ENCODE data around the gene STAB2.
"Not testable (repeated sequence)": the region's sequence is repeated elsewhere in the genome, so short reads cannot be mapped to it uniquely, and the experiment has no call there.

The STAB2 gene

GRCh38 chr12:103647267-103647666 lies 60.2 kb downstream of the STAB2 start:
- no peak for DNase-seq (ENCODE audit: low read depth in 3 of 3)

GRCh38 chr12:103652808-103653207 lies 65.7 kb downstream of the STAB2 start:
- no peak for DNase-seq (ENCODE audit: low read depth in 3 of 3)

GRCh38 chr12:103653568-103654173 lies 66.6 kb downstream of the STAB2 start:
- not testable (repeated sequence) for DNase-seq (ENCODE audit: low read depth in 3 of 3)

DNA sequence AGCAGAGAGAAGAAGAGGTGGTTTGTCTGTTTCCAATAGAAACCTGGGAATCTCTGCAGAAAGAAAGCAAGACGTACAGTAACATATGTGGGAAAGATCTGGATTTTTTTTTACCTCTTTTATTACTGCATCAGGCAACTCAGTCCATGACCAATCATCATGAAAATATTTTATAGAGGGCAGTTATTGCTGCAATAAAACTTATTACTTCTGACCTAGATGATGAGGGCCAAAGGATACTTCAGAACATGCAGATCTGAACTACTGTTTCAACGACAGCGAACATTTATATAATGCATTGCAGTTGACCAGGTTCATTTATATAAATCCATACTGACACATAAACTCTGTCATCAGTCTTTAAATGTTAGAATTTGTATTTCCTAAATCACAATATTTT lies 67.7 kb downstream of the STAB2 start:
- DNase-seq (ENCODE audit: low read depth in 3 of 3): no peak

DNA sequence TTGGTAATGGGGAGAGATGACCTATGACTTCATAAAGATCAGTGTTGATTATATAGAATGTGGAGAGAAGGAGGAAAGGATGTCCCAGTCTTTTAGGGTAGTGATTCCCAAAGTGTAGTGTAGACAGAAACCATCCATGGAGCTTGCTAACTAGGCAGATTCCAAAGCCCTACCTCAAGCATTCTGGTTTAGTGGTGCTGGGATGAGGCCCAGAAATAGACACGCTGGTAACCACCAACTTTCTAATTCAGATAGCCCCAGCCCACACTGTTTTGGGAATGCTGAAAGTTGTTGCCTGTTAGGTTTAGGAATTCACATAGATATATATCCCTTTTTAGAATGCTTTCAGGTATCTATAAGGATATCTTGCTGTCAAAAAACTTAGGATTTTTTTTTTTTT lies 69.2 kb downstream of the STAB2 start:
- DNase-seq (ENCODE audit: low read depth in 3 of 3): no peak

GRCh38 chr12:103657331-103657730 lies 70.3 kb downstream of the STAB2 start:
- DNase-seq (ENCODE audit: low read depth in 3 of 3): no peak

DNA sequence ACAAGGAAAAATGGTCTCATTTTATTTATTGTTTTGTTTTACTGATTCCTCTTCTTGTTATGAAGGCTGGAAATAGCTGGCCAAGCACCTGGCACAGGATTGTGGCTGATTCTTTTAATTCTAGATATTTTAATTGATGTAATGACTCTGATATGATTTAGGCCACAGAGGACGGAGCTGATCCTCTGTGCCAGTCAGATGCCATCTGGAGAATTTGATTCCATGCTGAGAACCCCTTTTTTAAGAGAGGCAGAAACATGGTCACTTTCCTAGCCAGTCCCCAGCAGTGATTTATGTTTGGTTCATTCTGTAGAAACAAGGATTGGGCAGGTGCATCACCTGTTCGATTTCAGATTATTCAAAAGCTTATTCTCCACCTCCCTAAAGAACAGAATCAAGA lies 77.6 kb downstream of the STAB2 start:
- DNase-seq (ENCODE audit: low read depth in 3 of 3): no peak

- no peak for DNase-seq (ENCODE audit: low read depth in 3 of 3)
Measured at GRCh38 chr12:103665971-103666370, 78.9 kb downstream of the STAB2 start.

- no peak for DNase-seq (ENCODE audit: low read depth in 3 of 3)
Measured at GRCh38 chr12:103667125-103667524, 80.1 kb downstream of the STAB2 start.

GRCh38 chr12:103668520-103668919 lies 81.4 kb downstream of the STAB2 start:
- no peak for DNase-seq (ENCODE audit: low read depth in 3 of 3)

- no peak for DNase-seq (ENCODE audit: low read depth in 3 of 3)
Measured at GRCh38 chr12:103671367-103671766, 84.3 kb downstream of the STAB2 start.

GRCh38 chr12:103672401-103673119 lies 85.5 kb downstream of the STAB2 start:
- no peak for DNase-seq (ENCODE audit: low read depth in 3 of 3)

DNA sequence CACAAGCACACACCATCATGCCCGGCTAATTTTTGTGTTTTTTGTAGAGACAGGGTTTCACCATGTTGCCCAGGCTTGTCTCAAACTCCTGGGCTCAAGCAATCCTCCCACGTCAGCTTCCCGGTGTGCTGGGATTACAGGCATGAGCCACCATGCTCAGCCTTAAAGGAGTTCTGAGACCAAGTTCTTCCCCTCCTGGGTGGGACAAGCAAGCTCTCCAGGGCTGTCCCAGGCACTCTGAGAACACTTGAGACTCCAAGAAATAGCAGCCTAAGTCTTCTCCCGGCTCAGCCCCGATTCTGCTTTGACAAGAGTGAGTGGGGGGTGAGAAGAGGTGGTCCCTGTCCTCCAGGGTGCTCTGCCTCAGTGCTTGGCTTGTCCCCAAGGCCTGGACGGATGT lies 86.4 kb downstream of the STAB2 start:
- DNase-seq (ENCODE audit: low read depth in 3 of 3): no peak

GRCh38 chr12:103673891-103674375 lies 86.9 kb downstream of the STAB2 start:
- DNase-seq (ENCODE audit: low read depth in 3 of 3): no peak

DNA sequence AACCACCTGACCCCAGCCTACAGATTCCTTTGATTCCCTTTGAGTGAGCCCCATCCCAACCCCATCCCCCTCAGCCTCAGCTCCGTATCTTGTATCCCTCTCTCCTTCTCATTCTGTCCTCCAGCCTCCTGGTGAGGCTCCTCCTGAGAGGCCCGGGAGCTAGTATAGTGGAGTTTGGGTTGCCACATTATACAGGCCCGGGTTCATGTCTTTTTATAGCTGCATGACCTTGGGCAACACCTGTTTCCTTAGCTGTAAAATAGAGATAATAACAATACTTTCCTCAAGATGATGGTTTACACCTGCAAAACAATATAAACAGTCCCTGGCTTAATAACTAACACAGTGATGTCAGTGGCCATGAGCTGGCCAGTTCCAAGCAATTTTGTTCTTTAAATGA lies 89.8 kb downstream of the STAB2 start:
- DNase-seq (ENCODE audit: low read depth in 3 of 3): no peak

DNA sequence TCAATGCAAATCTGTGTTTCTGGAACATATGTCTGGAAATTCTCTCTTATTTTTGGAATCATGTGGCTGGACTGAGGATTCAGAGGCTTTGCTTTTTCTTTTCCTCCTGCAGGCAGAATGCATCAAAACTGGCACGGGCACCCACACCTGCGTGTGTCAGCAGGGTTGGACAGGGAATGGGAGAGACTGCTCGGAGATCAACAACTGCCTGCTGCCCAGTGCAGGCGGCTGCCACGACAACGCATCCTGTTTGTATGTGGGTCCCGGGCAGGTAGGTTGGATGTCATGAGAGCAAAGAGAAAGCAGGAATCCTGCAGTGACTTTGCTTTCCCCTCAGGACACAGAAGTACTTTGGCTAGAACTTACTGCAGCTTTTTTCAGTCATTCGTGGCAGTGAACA lies 90.3 kb downstream of the STAB2 start:
- no peak for DNase-seq (ENCODE audit: low read depth in 3 of 3)

- no peak for DNase-seq (ENCODE audit: low read depth in 3 of 3)
Measured at GRCh38 chr12:103677905-103678304, 90.8 kb downstream of the STAB2 start.

- DNase-seq (ENCODE audit: low read depth in 3 of 3): no peak
Measured at GRCh38 chr12:103679421-103680170, 92.5 kb downstream of the STAB2 start.

- no peak for DNase-seq (ENCODE audit: low read depth in 3 of 3)
Measured at GRCh38 chr12:103680591-103681141, 93.6 kb downstream of the STAB2 start.

DNA sequence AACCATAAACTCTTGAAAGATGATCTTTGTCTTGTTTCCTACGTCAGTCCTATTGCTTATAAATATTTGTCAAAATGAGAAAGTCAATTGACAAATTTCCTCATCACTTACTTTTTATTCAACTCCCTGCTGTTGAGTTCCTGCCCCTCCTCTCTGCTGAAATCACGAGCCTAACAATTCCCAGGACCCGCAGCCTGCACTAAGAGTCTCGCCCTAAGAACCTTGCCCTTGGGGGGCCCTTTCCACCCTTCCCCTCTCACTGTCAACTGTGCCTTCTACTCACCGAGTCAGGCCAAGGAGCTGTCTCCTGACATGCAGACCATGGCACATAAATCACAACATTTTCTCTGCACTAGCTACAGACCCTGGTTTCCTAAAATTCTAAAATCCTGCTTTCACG lies 99.0 kb downstream of the STAB2 start:
- DNase-seq (ENCODE audit: low read depth in 3 of 3): no peak

- no peak for DNase-seq (ENCODE audit: low read depth in 3 of 3)
Measured at GRCh38 chr12:103687253-103687652, 100.2 kb downstream of the STAB2 start.

DNA sequence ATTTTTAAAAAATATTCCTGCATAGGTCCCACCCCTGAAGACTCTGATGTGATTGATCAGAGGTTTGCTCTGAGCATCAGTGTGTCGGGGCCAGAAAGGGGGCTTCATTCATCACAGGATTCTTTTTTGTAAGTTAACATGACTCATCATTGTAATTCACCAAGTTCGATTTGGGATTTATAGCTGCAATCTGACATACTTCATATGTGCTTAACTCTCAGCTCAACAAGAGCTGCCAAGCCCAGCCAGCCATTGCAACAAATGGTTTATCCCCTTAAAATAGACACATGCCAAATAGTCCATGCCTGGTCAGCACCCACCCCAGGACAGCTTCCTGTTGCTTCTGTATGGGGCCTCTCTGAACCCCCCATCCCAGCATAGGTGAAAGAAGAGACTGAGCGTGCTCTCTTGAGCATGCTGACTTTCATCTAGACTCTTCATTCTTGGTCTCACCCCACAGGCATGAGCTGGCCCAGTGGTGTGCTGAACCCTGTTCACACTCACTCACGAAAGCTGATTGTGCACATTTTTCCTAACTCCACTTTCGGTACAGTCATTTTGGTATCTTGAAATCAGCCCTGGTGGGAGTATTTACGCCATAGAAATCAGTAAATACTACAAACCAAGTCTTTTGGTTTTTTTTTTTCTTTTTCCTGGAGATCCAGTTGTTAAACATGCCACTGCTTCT lies 101.4 kb downstream of the STAB2 start:
- DNase-seq (ENCODE audit: low read depth in 3 of 3): no peak
